Esophagus muscularis mucosa (tissue), 3 donors: ENCODE data around the gene MAPK8.

Source experiments
- CTCF ChIP-seq, 3 experiments: fragments of 200-600 bp in 2 of 3; fragments of 450-650 bp in 1 of 3; sonication (generic) in 2 of 3; IDR thresholded peaks; one replicate each; pipeline ENCODE4 v1.5.1; 2017 to 2019; ENCODE audit warnings: antibody characterized with exemption in 3 of 3, mild to moderate bottlenecking in 2 of 3, moderate library complexity in 1 of 3
- POLR2A ChIP-seq: fragments of 450-650 bp; IDR thresholded peaks from one replicate; pipeline ENCODE4 v1.6.1; 2017; ENCODE audit warnings: antibody characterized with exemption, moderate library complexity, mild to moderate bottlenecking, low read depth
- POLR2AphosphoS5 ChIP-seq, 2 donors: sonication (generic); formaldehyde crosslinking; IDR thresholded peaks; one replicate each; pipeline ENCODE4 v1.6.1; 2017; ENCODE audit warnings: antibody characterized with exemption in 2 of 2

GRCh38 chr10:48390558-48390871, 84.0 kb downstream of the MAPK8 start:
- TF ChIP-seq CTCF (IDR thresholded peaks at IDR 0.05) (no peak), POLR2AphosphoS5 (IDR thresholded peaks at IDR 0.05) (no peak), POLR2A (no peak)
